HCT116 (cell line): ENCODE measurements around the gene CISD3. TPM values are rescaled to one million over a fixed set of nuclear protein-coding genes. Genes with fewer than 3 reads are reported as not detected.

Source experiments
- ATAC-seq: fragments of 200-7000 bp; cut with Tn5 transposase; 2 replicates; pipeline ENCODE4 v1.9.1; 2020; ENCODE audit warnings: mild to moderate bottlenecking, moderate library complexity
- BruUV-seq: library from RNA; stranded (reverse); fragments of 400-500 nt; replicated peaks from 2 replicates; lab custom pipeline; 2021; lab: Mats Ljungman, UMichigan
- CTCF ChIA-PET: fragments of 300-600 bp; sonication (Branson Sonifier 250); formaldehyde crosslinking; loops from one replicate; lab custom pipeline; 2021; ENCODE audit warnings: antibody characterized with exemption; lab: Charles Lee
- POLR2A ChIA-PET: fragments of 300-600, 350-600 bp; sonication (Branson Sonifier 250); formaldehyde crosslinking; loops from one replicate; lab custom pipeline; 2021; ENCODE audit warnings: antibody characterized with exemption; lab: Charles Lee
- RAD21 ChIA-PET, 2 experiments: fragments of 300-600 bp; sonication (Branson Sonifier 250); formaldehyde crosslinking; loops; one replicate each; lab custom pipeline; 2023; ENCODE audit warnings: low total read pairs in 2 of 2; ENCODE audit not compliant: uncharacterized antibody in 2 of 2, unreplicated experiment in 2 of 2, low non-redundant PET in 1 of 2; lab: Charles Lee
- DNase-seq: peaks from one replicate; pipeline ENCODE4 v3.0.0-alpha.2; 2010; ENCODE audit warnings: low read depth, low spot score
- H2AFZ ChIP-seq: fragments of 200-600 bp; shearing (Covaris generic), sonication (generic); 2 replicates; pipeline ENCODE4 v1.6.1; 2017; ENCODE audit warnings: low read depth, mixed run types, mixed read lengths, antibody characterized with exemption, low read length; ENCODE audit not compliant: poor library complexity, severe bottlenecking
- H3K27ac ChIP-seq: 2 replicates; pipeline ENCODE4 v1.5.1; 2012; ENCODE audit warnings: low read depth, low read length
- H3K27me3 ChIP-seq: fragments of 200-600 bp; sonication (generic); 2 replicates; pipeline ENCODE4 v1.6.1; 2016; ENCODE audit warnings: mixed run types, low read length, mixed read lengths; ENCODE audit not compliant: insufficient read depth
- H3K36me3 ChIP-seq, 2 experiments: fragments of 200-500 bp in 1 of 2; fragments of 200-600 bp in 1 of 2; sonication (Bioruptor generic) in 1 of 2; sonication (generic) in 1 of 2; 2 replicates each; pipeline versions ENCODE4 v1.5.1 to v1.6.1; 2014 to 2016; ENCODE audit warnings: low read length in 2 of 2, inconsistent platforms in 1 of 2, mixed read lengths in 1 of 2, mixed run types in 1 of 2; ENCODE audit not compliant: insufficient read depth in 2 of 2, control insufficient read depth in 1 of 2
- H3K4me1 ChIP-seq, 2 experiments: fragments of 200-600 bp in 1 of 2; sonication (generic) in 1 of 2; 2 replicates each; pipeline versions ENCODE4 v1.5.1 to v1.6.1; 2012 to 2017; ENCODE audit warnings: low read length in 2 of 2, inconsistent platforms in 1 of 2, mild to moderate bottlenecking in 1 of 2, mixed read lengths in 1 of 2, mixed run types in 1 of 2, moderate library complexity in 1 of 2; ENCODE audit not compliant: insufficient read depth in 2 of 2, control insufficient read depth in 1 of 2
- H3K4me2 ChIP-seq: fragments of 200-600 bp; sonication (generic); 2 replicates; pipeline ENCODE4 v1.6.1; 2017; ENCODE audit warnings: mixed run types, low read length, mixed read lengths
- H3K4me3 ChIP-seq, 2 experiments: fragments of 200-600 bp in 1 of 2; sonication (generic) in 1 of 2; replicated peaks in 1 of 2; 2 replicates each; pipeline ENCODE4 v1.5.1; 2011 to 2016; ENCODE audit warnings: low read length in 2 of 2, control low read depth in 1 of 2, low read depth in 1 of 2, mild to moderate bottlenecking in 1 of 2, mixed read lengths in 1 of 2, mixed run types in 1 of 2
- H3K79me2 ChIP-seq: fragments of 200-600 bp; sonication (generic); 2 replicates; pipeline ENCODE4 v1.6.1; 2017; ENCODE audit warnings: mild to moderate bottlenecking, mixed run types, low read length, moderate library complexity, mixed read lengths; ENCODE audit not compliant: insufficient read depth
- H3K9ac ChIP-seq: fragments of 200-600 bp; sonication (generic); 2 replicates; pipeline ENCODE4 v1.6.1; 2016; ENCODE audit warnings: low read length, mixed read lengths
- H3K9me2 ChIP-seq: fragments of 200-600 bp; sonication (generic), shearing (Covaris generic); 2 replicates; pipeline ENCODE4 v1.6.1; 2017; ENCODE audit warnings: mixed run types, mild to moderate bottlenecking, moderate library complexity; ENCODE audit not compliant: insufficient read depth
- H3K9me3 ChIP-seq, 2 experiments: fragments of 200-500 bp in 1 of 2; fragments of 200-600 bp in 1 of 2; sonication (Bioruptor generic) in 1 of 2; sonication (generic) in 1 of 2; 2 replicates each; pipeline ENCODE4 v1.6.1; 2014 to 2017; ENCODE audit warnings: low read length in 2 of 2, mixed read lengths in 2 of 2, inconsistent platforms in 1 of 2, low read depth in 1 of 2, mild to moderate bottlenecking in 1 of 2, mixed run types in 1 of 2, moderate library complexity in 1 of 2; ENCODE audit not compliant: control insufficient read depth in 1 of 2, insufficient read depth in 1 of 2
- H4K20me1 ChIP-seq: fragments of 200-600 bp; sonication (generic), shearing (Covaris generic); 2 replicates; pipeline ENCODE4 v1.6.1; 2017; ENCODE audit warnings: mixed run types, mild to moderate bottlenecking, moderate library complexity; ENCODE audit not compliant: insufficient read depth
- CEBPB ChIP-seq: IDR thresholded peaks from 2 replicates; pipeline ENCODE4 v1.6.1; 2012; ENCODE audit warnings: low read depth
- SIN3A ChIP-seq: IDR thresholded peaks from 2 replicates; pipeline ENCODE4 v1.6.1; 2012; ENCODE audit warnings: low read depth
- SRF ChIP-seq: IDR thresholded peaks from 2 replicates; pipeline ENCODE4 v1.6.1; 2012; ENCODE audit warnings: low read depth
- YY1 ChIP-seq: IDR thresholded peaks from 2 replicates; pipeline ENCODE4 v1.6.1; 2011; ENCODE audit warnings: low read length, low read depth, moderate library complexity, mild to moderate bottlenecking; ENCODE audit not compliant: insufficient replicate concordance; ENCODE audit errors: extremely low read depth
- ZNF274 ChIP-seq: fragments of 200-500 bp; sonication (Bioruptor generic); IDR thresholded peaks from 2 replicates; pipeline ENCODE4 v1.6.1; 2014; ENCODE audit warnings: mild to moderate bottlenecking, low read depth, low read length, inconsistent platforms
- intact Hi-C: fragments of 100-400 bp; cut with micrococcal nuclease; formaldehyde crosslinking; loops from 2 replicates; pipeline ENCODE4 v1.10.0; 2022
- total RNA-seq: library from RNA; stranded (reverse); gene quantifications from one replicate; pipeline ENCODE4 v1.2.1, GENCODE V29; 2021; ENCODE audit not compliant: unreplicated experiment

The CISD3 gene
- total RNA-seq, 1 experiment from 2014 or later: 50.2 TPM

DNA sequence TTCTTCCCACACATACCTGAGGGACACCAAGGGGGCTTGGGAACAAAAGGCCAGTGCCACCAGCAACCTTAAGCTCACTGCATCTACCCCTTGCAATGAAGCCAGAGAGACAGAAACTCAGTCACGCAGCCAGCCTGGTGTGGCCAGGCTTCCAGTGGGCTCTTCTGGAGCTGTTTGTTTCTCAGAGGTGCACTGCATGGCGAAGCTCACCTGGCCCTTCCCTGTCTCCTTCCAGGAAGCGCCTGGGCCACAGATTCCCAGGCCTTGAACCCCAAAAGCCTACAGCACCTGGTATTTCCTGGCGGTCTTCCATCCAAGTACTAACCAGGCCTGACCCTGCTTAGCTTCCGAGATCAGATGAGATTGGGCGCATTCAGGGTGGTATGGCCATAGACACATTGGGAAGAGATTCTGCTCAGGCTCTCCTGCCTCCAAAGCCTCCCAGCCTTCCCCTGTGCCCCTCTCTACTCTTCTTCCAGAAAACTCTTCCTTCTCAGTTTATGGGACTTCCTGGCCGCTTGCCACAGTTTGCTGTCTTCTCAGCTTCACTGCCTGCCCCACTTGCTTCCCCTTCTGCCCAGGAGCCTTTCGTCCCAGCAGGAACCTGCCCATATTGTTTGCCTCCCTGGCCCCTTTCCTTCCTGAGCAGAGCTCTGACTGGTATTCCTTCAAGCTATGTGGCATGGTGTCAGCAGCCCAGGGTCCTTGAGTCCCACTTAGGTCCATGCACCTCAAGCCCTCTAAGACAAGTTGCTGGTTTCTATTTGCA lies 1.6 kb downstream of the CISD3 start (continued):
- TF ChIP-seq SIN3A: no peak
- TF ChIP-seq, all 23 proteins: peak for 0

DNA sequence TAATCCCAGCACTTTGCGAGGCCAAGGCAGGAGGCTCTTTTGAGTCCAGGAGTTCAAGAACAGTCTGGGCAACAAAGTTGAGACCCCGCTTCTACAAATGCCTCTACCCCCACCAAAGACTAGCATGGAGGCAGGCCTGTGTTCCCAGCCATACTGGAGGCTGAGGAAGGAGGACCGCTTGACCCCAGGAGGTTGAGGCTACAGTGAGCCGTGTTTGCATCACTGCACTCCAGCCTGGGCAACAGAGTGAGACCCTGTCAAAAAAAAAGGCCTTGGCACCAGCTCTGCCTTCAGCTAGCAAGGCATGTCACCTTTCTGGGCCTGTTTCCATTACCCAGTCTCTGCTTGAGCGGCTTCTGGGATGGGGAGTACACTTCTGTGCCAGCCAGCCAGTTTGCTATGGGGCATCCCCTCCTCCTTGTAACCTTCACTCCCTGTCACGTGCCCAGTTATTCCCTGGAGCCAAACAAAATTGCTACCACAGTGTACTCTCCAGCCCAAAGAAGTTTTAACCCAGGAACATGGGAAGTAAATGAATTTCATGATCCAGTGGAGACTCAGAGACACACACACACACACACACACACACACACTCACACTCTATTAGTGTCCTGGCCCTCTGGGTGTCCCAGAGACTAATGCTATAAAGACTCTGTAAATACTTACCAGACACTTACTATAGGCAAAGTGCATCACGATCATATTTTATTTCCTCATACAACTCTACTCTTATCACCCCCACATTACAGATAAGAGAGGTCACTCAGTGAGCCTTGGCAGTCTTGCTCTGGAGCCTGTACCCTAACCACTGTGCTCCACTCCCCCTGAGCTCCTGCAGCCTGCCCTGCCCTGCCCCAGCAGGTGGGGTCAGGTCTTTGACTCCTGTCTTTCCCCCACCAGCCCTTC lies 2.5 kb downstream of the CISD3 start:
- H3K27ac ChIP-seq: peak overlapping the region; percentile 47; the same call in 1 of the 2 replicates
- ChIA-PET CTCF (no interaction called here), RAD21 (no interaction called here), POLR2A (no interaction called here)
- H3K4me3 ChIP-seq: no peak overlapping the region
- peaks cover 11 to 36% of the 10 kb centered on the region in 2 experiments; a peak in 3 of 4 replicates for H3K4me1 ChIP-seq
- no peaks in the 10 kb centered on the region for H3K9me3 ChIP-seq
- peaks cover 8 to 31% of the 10 kb centered on the region in 2 experiments; a peak in 3 of 4 replicates for H3K36me3 ChIP-seq
- H3K79me2 ChIP-seq: peaks cover 37% of the 10 kb centered on the region
- H3K4me2 ChIP-seq: 0 out of 2 replicates have a peak overlapping the region, but pooled peaks have one; percentile 90
- no peak overlapping the region for H2AFZ ChIP-seq
- no peaks in the 10 kb centered on the region for H3K27me3 ChIP-seq
- no peaks in the 10 kb centered on the region for H4K20me1 ChIP-seq
- no peaks in the 10 kb centered on the region for H3K9me2 ChIP-seq
- intact Hi-C loops: loop anchor here (10.0 kb wide), 1 partner anchor 422 kb away; the partner anchor contains the start of gene PLXDC1
- 0 out of 2 replicates have a peak overlapping the region, but pooled peaks have one; percentile 4 for H3K9ac ChIP-seq
- ATAC-seq: no peak
- no peak for TF ChIP-seq CEBPB
- no peak for TF ChIP-seq ZNF274
- TF ChIP-seq SRF: no peak
- no peak for TF ChIP-seq YY1
- BruUV-seq: no TSS peak
- no peak for DNase-seq
